DMS 273 treated with DMSO at 0.1 percent for 48 hours (cell line): ENCODE measurements around the gene STXBP2.

Source experiments
- DNase-seq: peaks from one replicate; lab custom pipeline; 2025; lab: John Stamatoyannopoulos, UW

STXBP2 gene

DNA sequence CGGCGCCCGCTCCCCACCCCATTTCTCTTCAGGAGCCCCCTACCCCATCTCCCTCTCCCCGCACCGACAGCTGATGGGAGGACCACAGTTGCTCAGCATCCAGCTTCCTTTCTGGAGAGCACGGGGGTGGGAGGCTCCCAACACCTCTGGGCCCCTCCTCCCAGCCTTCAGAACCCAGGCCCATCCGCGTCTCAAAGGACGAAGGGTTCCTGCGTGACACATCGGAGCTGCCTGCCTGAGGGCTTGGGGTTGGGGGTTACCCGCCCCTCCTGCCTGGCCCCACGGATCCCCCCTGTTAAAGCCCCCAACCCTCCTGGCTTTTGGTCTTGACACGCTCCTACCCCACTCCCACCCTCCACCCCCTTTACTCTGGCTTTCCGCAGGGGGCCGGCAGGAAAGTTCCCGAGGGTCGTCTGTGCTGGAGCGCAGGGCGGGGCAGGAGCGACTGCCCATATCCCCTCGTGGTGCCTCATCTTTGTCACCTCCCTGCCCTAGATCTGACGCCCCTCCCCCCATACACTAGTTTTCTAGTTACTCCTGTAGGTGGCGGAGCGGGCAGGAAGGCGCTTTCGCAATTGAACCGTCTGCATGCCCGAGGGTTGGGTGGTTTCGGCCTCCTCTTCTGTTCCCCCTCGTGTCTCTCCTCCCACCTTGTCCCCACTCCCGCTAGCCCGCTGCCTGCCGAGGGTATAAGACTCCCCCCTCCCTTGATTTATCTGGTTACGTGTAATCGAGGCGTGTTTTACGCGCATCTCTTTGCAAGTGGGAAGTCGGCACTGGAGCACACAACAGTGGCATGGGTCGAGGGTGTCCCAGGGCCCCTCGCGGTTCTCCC is 44.6 kb downstream of the STXBP2 start:
- no peak for DNase-seq

GRCh38 chr19:7682175-7682855 is 45.4 kb downstream of the STXBP2 start:
- DNase-seq: no peak

DNA sequence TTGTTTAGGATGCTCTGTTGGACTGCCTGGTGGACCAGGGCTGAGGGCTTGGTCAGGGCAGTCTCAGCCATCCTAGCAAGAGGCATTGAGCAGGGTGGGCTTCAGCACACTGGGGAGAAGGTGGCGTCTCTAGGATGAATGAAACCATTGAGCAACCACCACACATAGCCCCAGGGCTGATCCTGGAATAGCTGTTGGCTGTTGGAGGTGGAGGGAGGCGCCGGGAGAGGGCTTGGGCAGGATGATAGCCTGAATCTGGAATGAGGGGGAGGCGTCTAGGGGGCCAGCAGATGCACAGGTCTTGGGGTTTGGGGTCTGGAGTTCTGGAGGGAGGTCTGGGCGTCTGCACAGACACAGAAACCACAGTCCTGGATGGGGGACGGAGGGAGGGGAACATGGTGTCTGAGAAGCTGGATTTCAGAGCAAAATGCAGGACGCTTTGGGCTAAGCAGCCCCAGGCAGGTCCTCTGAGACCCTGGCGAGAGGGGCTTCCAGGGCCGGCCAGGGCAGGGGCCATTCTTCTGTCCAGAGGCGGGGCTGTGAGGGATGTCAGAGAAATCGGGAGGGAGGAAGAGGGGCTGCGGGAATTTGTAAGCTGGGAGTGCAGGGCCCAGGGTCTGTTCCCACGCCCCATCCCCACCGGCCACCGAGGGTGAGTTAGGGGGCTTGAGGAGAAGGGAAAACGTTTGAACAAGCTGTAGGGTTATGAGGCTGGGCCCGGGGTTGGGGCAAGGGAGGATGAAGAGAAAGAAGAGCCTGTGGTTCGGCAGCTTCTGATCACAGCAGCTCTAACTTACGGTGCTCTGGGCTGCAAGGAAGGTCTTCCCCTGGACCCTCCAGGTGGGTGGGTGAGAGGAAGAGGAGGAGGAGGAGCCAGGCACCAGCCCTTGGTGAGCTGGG is 48.9 kb downstream of the STXBP2 start:
- DNase-seq: no peak

DNA sequence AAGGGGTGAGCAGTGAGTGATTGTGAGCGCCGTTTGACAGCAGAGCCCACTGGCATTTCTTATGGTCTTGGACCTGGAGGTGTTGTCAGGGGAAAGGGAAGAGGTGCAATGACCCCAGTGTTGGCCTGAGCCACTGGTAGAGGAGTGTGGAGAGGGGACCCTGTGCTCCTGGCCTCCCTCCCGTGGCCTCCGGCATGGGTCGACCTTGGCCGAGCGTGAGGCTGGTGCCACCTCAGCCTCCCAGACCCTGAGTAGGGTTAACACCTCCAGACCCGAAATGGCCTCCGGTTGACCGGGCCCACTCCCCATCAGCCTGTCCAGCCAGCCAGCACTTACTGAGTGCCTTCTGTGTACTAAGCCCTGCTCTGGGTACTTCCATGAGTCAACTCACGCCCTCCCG is 50.3 kb downstream of the STXBP2 start:
- no peak for DNase-seq

DNA sequence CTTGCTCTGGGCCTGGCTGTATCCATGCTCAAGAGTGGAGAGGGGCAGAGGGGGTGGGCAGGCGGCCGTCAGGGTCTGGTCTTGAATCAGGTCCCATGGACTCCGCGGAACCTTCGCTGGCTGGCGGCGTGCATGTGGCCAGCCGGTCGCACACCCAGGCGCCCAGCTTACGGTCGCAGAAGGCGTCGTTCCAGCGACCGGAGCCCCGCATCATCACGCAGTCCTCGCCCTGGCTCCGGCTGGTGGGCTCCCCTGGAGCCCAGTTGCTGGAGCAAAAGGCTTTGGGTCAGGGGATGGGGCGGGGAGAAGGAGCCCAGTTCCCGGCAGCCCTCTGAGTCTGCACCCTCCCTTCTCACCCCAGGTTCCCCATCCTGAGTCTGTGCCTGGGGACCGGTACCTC is 52.3 kb downstream of the STXBP2 start:
- no peak for DNase-seq

- no peak for DNase-seq
Observed at GRCh38 chr19:7690779-7691258, 53.9 kb downstream of the STXBP2 start.

- DNase-seq: no peak
Observed at GRCh38 chr19:7691497-7691896, 54.6 kb downstream of the STXBP2 start.

DNA sequence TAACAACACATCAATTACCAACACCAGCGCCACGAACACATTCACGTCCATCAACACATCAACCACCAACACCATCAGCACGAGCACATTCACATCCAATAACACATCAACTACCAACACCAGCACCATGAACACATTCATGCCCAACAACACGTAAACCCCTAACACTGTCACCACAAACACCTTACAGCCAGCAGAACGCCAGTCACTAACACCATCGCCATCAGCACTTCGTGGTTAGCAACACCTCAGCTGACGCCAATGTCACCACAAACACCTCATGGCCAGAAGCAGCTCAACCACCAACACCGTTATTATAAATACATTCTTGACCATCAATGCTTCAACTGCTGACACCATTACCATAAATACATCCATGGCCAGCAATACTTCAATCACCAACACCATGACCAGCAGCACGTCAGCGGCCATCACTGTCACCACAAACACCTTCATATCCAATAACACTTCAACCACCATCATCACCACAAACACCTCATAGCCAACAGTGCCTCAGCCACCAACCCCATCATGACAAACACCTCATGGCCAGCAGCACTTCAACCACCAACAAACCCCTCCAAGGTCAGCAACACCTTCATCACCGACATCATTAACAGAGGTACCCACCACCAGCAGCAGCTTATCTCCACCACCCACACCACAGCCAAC is 55.6 kb downstream of the STXBP2 start:
- DNase-seq: no peak

DNA sequence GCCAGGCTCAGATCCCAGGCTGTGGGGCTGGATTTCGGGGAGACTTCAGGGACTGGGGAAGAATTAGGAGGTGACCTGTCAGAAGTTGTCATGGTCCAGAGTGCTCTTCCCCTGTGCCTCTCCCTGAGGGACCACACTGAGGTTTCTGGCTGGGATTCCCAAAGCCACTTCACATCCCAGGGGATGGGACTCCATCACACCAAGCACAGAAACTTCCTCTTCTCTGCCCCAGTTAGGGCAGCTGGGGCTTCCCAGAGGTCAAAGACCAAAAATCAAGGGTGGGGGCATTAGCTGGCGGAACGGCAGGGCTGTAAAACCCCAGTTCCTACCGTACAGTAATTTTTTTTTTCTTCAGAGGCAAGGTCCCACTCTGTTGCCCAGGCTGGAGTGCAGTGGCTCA is 57.6 kb downstream of the STXBP2 start:
- no peak for DNase-seq
